B cell (primary cell): Measurements from ENCODE around the gene LRRC72. TPM values are rescaled to one million over a fixed set of nuclear protein-coding genes. Genes with fewer than 3 reads are reported as not detected.

ENCODE experiments used
- ATAC-seq: fragments of 200-7000 bp; cut with Tn5 transposase; one replicate; pipeline ENCODE4 v1.10.0; 2021; ENCODE audit warnings: low read depth, mild to moderate bottlenecking, moderate number of reproducible peaks, moderate library complexity
- CTCF ChIA-PET: fragments of 350-600 bp; sonication (Branson Sonifier 250); formaldehyde crosslinking; loops from one replicate; lab custom pipeline; 2021; ENCODE audit warnings: antibody characterized with exemption, inconsistent platforms; lab: Charles Lee
- POLR2A ChIA-PET: fragments of 350-600 bp; sonication (Branson Sonifier 250); formaldehyde crosslinking; loops from one replicate; lab custom pipeline; 2021; ENCODE audit warnings: antibody characterized with exemption; lab: Charles Lee
- DNase-seq: peaks from one replicate; pipeline ENCODE4 v3.0.0; 2013
- H2AFZ ChIP-seq: 2 replicates; pipeline ENCODE4 v1.6.1; 2012; ENCODE audit warnings: mild to moderate bottlenecking, low read depth, low read length; ENCODE audit not compliant: insufficient read depth, poor library complexity, severe bottlenecking
- H3K27ac ChIP-seq, 2 donors: 1 replicate in 1 of 2; 2 replicates in 1 of 2; pipeline ENCODE4 v1.5.1; 2012 to 2013; ENCODE audit warnings: low read length in 2 of 2, mild to moderate bottlenecking in 2 of 2, moderate library complexity in 1 of 2
- H3K27me3 ChIP-seq, 4 experiments: fragments of 200-600 bp in 1 of 4; sonication (generic) in 1 of 4; replicated peaks in 1 of 4; 1 replicate in 2 of 4; 2 replicates in 2 of 4; pipeline versions ENCODE4 v1.6.1 to v1.7.0; 2013 to 2016; ENCODE audit warnings: low read length in 3 of 4, mild to moderate bottlenecking in 2 of 4, mixed read lengths in 1 of 4, moderate library complexity in 1 of 4; ENCODE audit not compliant: insufficient read depth in 4 of 4, control insufficient read depth in 3 of 4; ENCODE audit errors: control extremely low read depth in 1 of 4
- H3K36me3 ChIP-seq, 2 experiments: replicated peaks in 1 of 2; 1 replicate in 1 of 2; 2 replicates in 1 of 2; pipeline versions ENCODE4 v1.6.1 to v1.7.1; 2013; ENCODE audit warnings: low read length in 1 of 2; ENCODE audit not compliant: insufficient read depth in 2 of 2, control insufficient read depth in 1 of 2; ENCODE audit errors: control extremely low read depth in 1 of 2, extremely low read depth in 1 of 2
- H3K4me1 ChIP-seq, 2 donors: fragments of 200-600 bp in 1 of 2; sonication (generic) in 1 of 2; 1 replicate in 1 of 2; 2 replicates in 1 of 2; pipeline versions ENCODE4 v1.5.1 to v1.6.1; 2013 to 2017; ENCODE audit warnings: low read length in 2 of 2; ENCODE audit not compliant: control insufficient read depth in 2 of 2, insufficient read depth in 2 of 2
- H3K4me2 ChIP-seq: replicated peaks from 2 replicates; pipeline ENCODE3; 2012; ENCODE audit warnings: mild to moderate bottlenecking, low read depth, low read length; ENCODE audit not compliant: poor library complexity, severe bottlenecking
- H3K4me3 ChIP-seq, 5 experiments: fragments of 200-600 bp in 1 of 5; sonication (generic) in 1 of 5; 1 replicate in 3 of 5; 2 replicates in 2 of 5; pipeline versions ENCODE4 v1.5.1 to v1.7.0; 2011 to 2016; ENCODE audit warnings: low read length in 4 of 5, mild to moderate bottlenecking in 4 of 5, low read depth in 2 of 5, control low read depth in 1 of 5, moderate library complexity in 1 of 5; ENCODE audit not compliant: insufficient read depth in 1 of 5; ENCODE audit errors: control extremely low read depth in 1 of 5, extremely low read depth in 1 of 5
- H3K79me2 ChIP-seq: fragments of 200-600 bp; sonication (generic); one replicate; pipeline ENCODE4 v1.6.0; 2016; ENCODE audit warnings: low read length; ENCODE audit not compliant: control insufficient read depth, insufficient read depth
- H3K9ac ChIP-seq: fragments of 200-600 bp; sonication (generic); 2 replicates; pipeline ENCODE4 v1.6.1; 2017; ENCODE audit warnings: mild to moderate bottlenecking, low read length, moderate library complexity
- H3K9me3 ChIP-seq, 3 donors: one replicate each; pipeline versions ENCODE4 v1.6.1 to v1.7.1; 2013; ENCODE audit warnings: low read length in 2 of 3; ENCODE audit not compliant: control insufficient read depth in 2 of 3, insufficient read depth in 1 of 3; ENCODE audit errors: control extremely low read depth in 1 of 3
- H4K20me1 ChIP-seq: 2 replicates; pipeline ENCODE4 v1.6.0; 2012; ENCODE audit warnings: mild to moderate bottlenecking, low read length; ENCODE audit not compliant: insufficient read depth, control insufficient read depth, poor library complexity, severe bottlenecking
- H3K27ac Mint-ChIP-seq: one replicate; pipeline ENCODE4 v1.8.0; 2021; ENCODE audit warnings: mixed read lengths
- H3K27me3 Mint-ChIP-seq: one replicate; pipeline ENCODE4 v1.8.0; 2021; ENCODE audit warnings: mixed read lengths
- H3K4me1 Mint-ChIP-seq: one replicate; pipeline ENCODE4 v1.8.0; 2021; ENCODE audit warnings: mixed read lengths
- H3K4me3 Mint-ChIP-seq: one replicate; pipeline ENCODE4 v1.8.0; 2021; ENCODE audit warnings: mixed read lengths
- H3K9me3 Mint-ChIP-seq: one replicate; pipeline ENCODE4 v1.8.0; 2022; ENCODE audit warnings: mixed read lengths; ENCODE audit not compliant: insufficient read depth
- EZH2 ChIP-seq: IDR thresholded peaks from 2 replicates; pipeline ENCODE4 v1.6.1; 2012; ENCODE audit warnings: borderline replicate concordance, low read depth, mild to moderate bottlenecking, moderate library complexity, low read length; ENCODE audit not compliant: insufficient read depth, poor library complexity, severe bottlenecking
- WGBS: methylation state at CpG from one replicate; pipeline ENCODE4 v1.1.5; 2013; ENCODE audit warnings: missing lambda C conversion rate; ENCODE audit not compliant: insufficient coverage; 5-methylcytosine and 5-hydroxymethylcytosine counted together
- intact Hi-C: fragments of 100-400 bp; cut with micrococcal nuclease; formaldehyde crosslinking; loops from one replicate; pipeline ENCODE4 v1.10.0; 2022
- polyA plus RNA-seq: library from polyadenylated mRNA; depleted of rRNA; stranded (reverse); fragments of >200 nt; gene quantifications from 2 replicates; pipeline ENCODE4 v1.2.3, GENCODE V29; 2012
- total RNA-seq, 2 donors: library from RNA; stranded (reverse); fragments of 120-200 nt in 1 of 2; gene quantifications; 1 replicate in 1 of 2; 2 replicates in 1 of 2; pipeline versions ENCODE4 v1.2.3 to v1.2.4, GENCODE V29; 2013 to 2022
- TF ChIP-seq, protein P1 (sequence below): fragments of 200-600 bp; IDR thresholded peaks from one replicate; pipeline ENCODE4 v1.8.0; 2022; ENCODE audit warnings: antibody characterized with exemption, mild to moderate bottlenecking

LRRC72 gene
- total and polyA plus RNA-seq, 2 donors (not counting 1 experiment from before 2014, with no cell fraction given): not detected

DNA sequence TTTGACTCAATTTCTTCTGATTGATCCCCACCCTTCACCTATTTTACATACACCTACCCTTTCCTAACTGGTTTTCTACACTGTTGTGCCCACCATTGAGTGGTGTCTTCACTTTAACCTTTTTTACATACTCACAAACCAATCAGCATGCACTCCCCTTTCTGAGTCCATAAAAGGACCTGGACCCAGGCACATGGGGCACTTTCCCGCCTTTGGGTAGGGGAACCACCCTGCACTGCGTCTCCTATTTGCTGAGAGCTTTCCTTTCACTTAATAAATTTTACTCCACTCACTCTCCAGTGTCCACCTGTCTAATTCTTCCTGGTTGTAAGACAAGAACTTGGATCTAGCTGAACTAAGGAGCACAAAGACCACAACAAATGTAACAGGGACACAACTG lies 85.1 kb downstream of the LRRC72 start:
- H3K9me3 ChIP-seq: no peaks in the 10 kb centered on the region
- H3K36me3 ChIP-seq: peaks cover 5 to 10% of the 10 kb centered on the region in 2 experiments
- ATAC-seq (no peak), DNase-seq (no peak)
- CTCF ChIA-PET: no interaction called here
- no peaks in the 10 kb centered on the region for H3K9me3 Mint-ChIP-seq
- H3K27me3 Mint-ChIP-seq: no peaks in the 10 kb centered on the region
- no peaks in the 10 kb centered on the region for H3K27me3 ChIP-seq
- no peak overlapping the region for H2AFZ ChIP-seq
- H3K4me1 ChIP-seq: peaks cover 7 to 13% of the 10 kb centered on the region in 2 donors
- H3K79me2 ChIP-seq: no peaks in the 10 kb centered on the region
- 100% methylated on average over 1 of the region's 2 CpGs for WGBS
- H3K4me3 Mint-ChIP-seq: no peak overlapping the region
- no peak overlapping the region for H3K27ac ChIP-seq
- POLR2A ChIA-PET: no interaction called here
- no peak overlapping the region for H3K4me2 ChIP-seq
- H3K4me3 ChIP-seq: no peak overlapping the region
- intact Hi-C loops: no loop called here
- no peak overlapping the region for H3K27ac Mint-ChIP-seq
- H3K9ac ChIP-seq: no peak overlapping the region
- H4K20me1 ChIP-seq: no peaks in the 10 kb centered on the region
- peaks cover 15% of the 10 kb centered on the region for H3K4me1 Mint-ChIP-seq
- TF ChIP-seq, protein P1, sequence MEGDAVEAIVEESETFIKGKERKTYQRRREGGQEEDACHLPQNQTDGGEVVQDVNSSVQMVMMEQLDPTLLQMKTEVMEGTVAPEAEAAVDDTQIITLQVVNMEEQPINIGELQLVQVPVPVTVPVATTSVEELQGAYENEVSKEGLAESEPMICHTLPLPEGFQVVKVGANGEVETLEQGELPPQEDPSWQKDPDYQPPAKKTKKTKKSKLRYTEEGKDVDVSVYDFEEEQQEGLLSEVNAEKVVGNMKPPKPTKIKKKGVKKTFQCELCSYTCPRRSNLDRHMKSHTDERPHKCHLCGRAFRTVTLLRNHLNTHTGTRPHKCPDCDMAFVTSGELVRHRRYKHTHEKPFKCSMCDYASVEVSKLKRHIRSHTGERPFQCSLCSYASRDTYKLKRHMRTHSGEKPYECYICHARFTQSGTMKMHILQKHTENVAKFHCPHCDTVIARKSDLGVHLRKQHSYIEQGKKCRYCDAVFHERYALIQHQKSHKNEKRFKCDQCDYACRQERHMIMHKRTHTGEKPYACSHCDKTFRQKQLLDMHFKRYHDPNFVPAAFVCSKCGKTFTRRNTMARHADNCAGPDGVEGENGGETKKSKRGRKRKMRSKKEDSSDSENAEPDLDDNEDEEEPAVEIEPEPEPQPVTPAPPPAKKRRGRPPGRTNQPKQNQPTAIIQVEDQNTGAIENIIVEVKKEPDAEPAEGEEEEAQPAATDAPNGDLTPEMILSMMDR: no peak
- no peak for TF ChIP-seq EZH2

DNA sequence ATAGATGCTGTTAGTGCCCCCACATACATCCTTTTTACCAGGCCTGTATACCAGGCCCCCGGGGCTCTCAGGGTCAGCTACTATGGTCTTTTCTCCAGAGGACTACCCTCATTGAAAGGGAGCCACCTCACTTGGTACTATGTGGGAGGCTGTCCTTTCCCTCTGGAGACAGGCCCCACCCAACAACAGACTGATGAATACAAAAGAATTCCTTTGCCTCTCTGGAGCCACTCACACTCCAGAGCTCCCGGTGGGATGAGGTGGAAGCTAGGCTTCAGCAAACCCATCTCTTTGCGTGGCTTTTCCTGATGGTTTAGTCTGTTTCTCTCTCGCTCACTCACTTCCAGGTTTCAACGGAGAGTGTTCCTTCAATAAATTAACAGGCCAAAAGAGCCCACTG lies 88.6 kb downstream of the LRRC72 start:
- Mint-ChIP-seq H3K4me1 (peaks cover 9% of the 10 kb centered on the region), H3K27me3 (no peaks in the 10 kb centered on the region), H3K9me3 (no peaks in the 10 kb centered on the region), H3K27ac (no peak overlapping the region), H3K4me3 (no peak overlapping the region)
- TF ChIP-seq, protein P1: no peak
- TF ChIP-seq EZH2: no peak
- Histone ChIP-seq H3K36me3 (peaks cover 8 to 13% of the 10 kb centered on the region in 2 experiments), H3K9ac (no peak overlapping the region), H2AFZ (no peak overlapping the region), H3K27ac (no peak overlapping the region), H3K9me3 (no peaks in the 10 kb centered on the region), H3K4me2 (no peak overlapping the region), H4K20me1 (no peaks in the 10 kb centered on the region), H3K4me1 (peaks cover 0 to under 1% of the 10 kb centered on the region in 2 donors), H3K79me2 (no peaks in the 10 kb centered on the region), H3K4me3 (no peak overlapping the region), H3K27me3 (no peaks in the 10 kb centered on the region)
- ChIA-PET POLR2A (no interaction called here), CTCF (no interaction called here)
- ATAC-seq (no peak), DNase-seq (no peak)
- 100% methylated on average over 2 of the region's 5 CpGs for WGBS
- intact Hi-C loops: no loop called here
